Mesenchymal stem cell (in vitro differentiated cells and primary cell): Measurements from ENCODE around the gene IAPP. TPM values are rescaled to one million over a fixed set of nuclear protein-coding genes. Genes with fewer than 3 reads are reported as not detected.

ENCODE experiments used
- DNase-seq: peaks from one replicate; pipeline ENCODE4 v3.0.0-alpha.2; 2013
- H2AFZ ChIP-seq: one replicate; pipeline ENCODE4 v1.6.1; 2013; ENCODE audit warnings: low read depth, mild to moderate bottlenecking, control low read depth, inconsistent platforms, low read length, moderate library complexity
- H2AK5ac ChIP-seq: 2 replicates; pipeline ENCODE4 v1.6.1; 2013; ENCODE audit warnings: low read length, moderate library complexity, mild to moderate bottlenecking, inconsistent platforms; ENCODE audit not compliant: severe bottlenecking
- H2BK120ac ChIP-seq: one replicate; pipeline ENCODE4 v1.6.1; 2013; ENCODE audit warnings: low read depth, mild to moderate bottlenecking, inconsistent platforms, low read length, moderate library complexity
- H2BK12ac ChIP-seq, 2 experiments: one replicate each; pipeline ENCODE4 v1.6.1; 2013; ENCODE audit warnings: inconsistent platforms in 2 of 2, low read length in 2 of 2, mild to moderate bottlenecking in 2 of 2, moderate library complexity in 2 of 2, control low read depth in 1 of 2
- H2BK15ac ChIP-seq: one replicate; pipeline ENCODE4 v1.6.1; 2013; ENCODE audit warnings: mild to moderate bottlenecking, low read depth, inconsistent platforms; ENCODE audit not compliant: poor library complexity, severe bottlenecking
- H2BK5ac ChIP-seq: 2 replicates; pipeline ENCODE4 v1.6.1; 2013; ENCODE audit warnings: low read depth, mild to moderate bottlenecking, low read length, control low read depth, inconsistent platforms; ENCODE audit not compliant: poor library complexity, severe bottlenecking
- H3K14ac ChIP-seq, 2 experiments: one replicate each; pipeline ENCODE4 v1.6.1; 2013; ENCODE audit warnings: inconsistent platforms in 2 of 2, low read length in 2 of 2, control low read depth in 1 of 2, mild to moderate bottlenecking in 1 of 2, moderate library complexity in 1 of 2
- H3K18ac ChIP-seq, 2 experiments: one replicate each; pipeline ENCODE4 v1.6.1; 2013; ENCODE audit warnings: inconsistent platforms in 2 of 2, low read length in 2 of 2, control low read depth in 1 of 2, low read depth in 1 of 2, mild to moderate bottlenecking in 1 of 2
- H3K23ac ChIP-seq, 2 experiments: one replicate each; pipeline ENCODE4 v1.6.1; 2013; ENCODE audit warnings: inconsistent platforms in 2 of 2, low read length in 2 of 2, mild to moderate bottlenecking in 2 of 2, moderate library complexity in 2 of 2, control low read depth in 1 of 2
- H3K27ac ChIP-seq: 2 replicates; pipeline ENCODE4 v1.5.1; 2013; ENCODE audit warnings: mild to moderate bottlenecking, moderate library complexity, low read length, control low read depth, inconsistent platforms; ENCODE audit not compliant: poor library complexity, severe bottlenecking
- H3K27me3 ChIP-seq, 2 experiments: 2 replicates each; pipeline versions ENCODE4 v1.6.1 to v1.7.0; 2013; ENCODE audit warnings: low read length in 2 of 2, mild to moderate bottlenecking in 2 of 2, moderate library complexity in 2 of 2, control low read depth in 1 of 2, inconsistent platforms in 1 of 2; ENCODE audit not compliant: control insufficient read depth in 1 of 2, insufficient read depth in 1 of 2
- H3K36me3 ChIP-seq, 2 experiments: 2 replicates each; pipeline versions ENCODE4 v1.6.1 to v1.7.0; 2013; ENCODE audit warnings: low read length in 2 of 2, control low read depth in 1 of 2, inconsistent platforms in 1 of 2, low read depth in 1 of 2, mild to moderate bottlenecking in 1 of 2; ENCODE audit not compliant: insufficient read depth in 2 of 2, control insufficient read depth in 1 of 2
- H3K4ac ChIP-seq, 2 experiments: one replicate each; pipeline ENCODE4 v1.6.1; 2013; ENCODE audit warnings: inconsistent platforms in 2 of 2, low read length in 2 of 2, mild to moderate bottlenecking in 2 of 2, moderate library complexity in 2 of 2, control low read depth in 1 of 2, low read depth in 1 of 2
- H3K4me1 ChIP-seq: 2 replicates; pipeline ENCODE4 v1.6.1; 2013; ENCODE audit warnings: low read depth, low read length, control low read depth; ENCODE audit not compliant: control insufficient read depth, insufficient read depth
- H3K4me2 ChIP-seq: 2 replicates; pipeline ENCODE4 v1.6.1; 2013; ENCODE audit warnings: low read length, mild to moderate bottlenecking, inconsistent platforms; ENCODE audit not compliant: poor library complexity, severe bottlenecking
- H3K4me3 ChIP-seq, 2 experiments: 2 replicates each; pipeline versions ENCODE4 v1.5.1 to v1.7.0; 2013; ENCODE audit warnings: low read length in 2 of 2, mild to moderate bottlenecking in 2 of 2, control low read depth in 1 of 2, low read depth in 1 of 2; ENCODE audit not compliant: insufficient read depth in 1 of 2
- H3K79me1 ChIP-seq: replicated peaks from 2 replicates; pipeline ENCODE4 v1.6.1; 2013; ENCODE audit warnings: mild to moderate bottlenecking, control low read depth, low read length, inconsistent platforms; ENCODE audit not compliant: poor library complexity, severe bottlenecking
- H3K9ac ChIP-seq: 2 replicates; pipeline ENCODE4 v1.7.0; 2013; ENCODE audit warnings: mild to moderate bottlenecking, low read length, moderate library complexity
- H3K9me3 ChIP-seq: 2 replicates; pipeline ENCODE4 v1.7.0; 2013; ENCODE audit warnings: mild to moderate bottlenecking, low read length; ENCODE audit not compliant: control insufficient read depth
- H4K8ac ChIP-seq: one replicate; pipeline ENCODE4 v1.6.1; 2013; ENCODE audit warnings: inconsistent platforms, mild to moderate bottlenecking, low read length, moderate library complexity
- H4K91ac ChIP-seq: one replicate; pipeline ENCODE4 v1.6.1; 2013; ENCODE audit warnings: mild to moderate bottlenecking, low read length, inconsistent platforms
- WGBS: methylation state at CpG from one replicate; pipeline ENCODE4 v1.1.7; 2013; ENCODE audit warnings: mixed read lengths; 5-methylcytosine and 5-hydroxymethylcytosine counted together
- polyA plus RNA-seq, 2 experiments: library from polyadenylated mRNA; stranded (reverse); fragments of 200-250 nt; gene quantifications; one replicate each; pipeline ENCODE4 v1.2.3, GENCODE V29; 2013

The IAPP gene
- polyA plus RNA-seq (2013, experiment 1 of 2): not detected
- polyA plus RNA-seq (2013, experiment 2 of 2): not detected

GRCh38 chr12:21372602-21373001 is at the start of gene IAPP:
Gene IAPP (plus strand): TSS chr12:21372902. CDS start chr12:21373352, 450 bp downstream.
- no peak within 1 kb of the TSS for H3K18ac ChIP-seq
- no peak within 1 kb of the TSS for H2AFZ ChIP-seq
- H3K14ac ChIP-seq: no peak within 1 kb of the TSS
- H3K9ac ChIP-seq: no peak within 1 kb of the TSS
- no peak within 1 kb of the TSS for H2BK15ac ChIP-seq
- no peak within 1 kb of the TSS for H2AK5ac ChIP-seq
- no peak within 1 kb of the TSS for H2BK12ac ChIP-seq
- H3K27ac ChIP-seq: no peak within 1 kb of the TSS
- WGBS: 91% methylated on average over 2 of the region's 2 CpGs
- H3K23ac ChIP-seq: no peak within 1 kb of the TSS
- no peak within 1 kb of the TSS for H4K91ac ChIP-seq
- no peak within 1 kb of the TSS for H4K8ac ChIP-seq
- H3K79me1 ChIP-seq: no peaks in the 10 kb centered on the region
- H3K4me1 ChIP-seq: no peaks in the 10 kb centered on the region
- H3K9me3 ChIP-seq: no peaks in the 10 kb centered on the region
- no peak within 1 kb of the TSS for H2BK5ac ChIP-seq
- H3K4me2 ChIP-seq: no peak within 1 kb of the TSS
- no peak within 1 kb of the TSS for H2BK120ac ChIP-seq
- no peaks in the 10 kb centered on the region for H3K27me3 ChIP-seq
- H3K36me3 ChIP-seq: no peaks in the 10 kb centered on the region
- no peak within 1 kb of the TSS for H3K4ac ChIP-seq
- DNase-seq: no peak
- H3K4me3 ChIP-seq: no peak within 1 kb of the TSS

- H3K9me3 ChIP-seq: peaks cover 12% of the 10 kb centered on the region
- H4K91ac ChIP-seq: no peak overlapping the region
- H3K4me3 ChIP-seq: no peak overlapping the region
- no peaks in the 10 kb centered on the region for H3K36me3 ChIP-seq
- no peak overlapping the region for H3K18ac ChIP-seq
- WGBS: 100% methylated on average over 1 of the region's 2 CpGs
- no peaks in the 10 kb centered on the region for H3K79me1 ChIP-seq
- no peak overlapping the region for H3K4ac ChIP-seq
- no peak overlapping the region for H2AFZ ChIP-seq
- H3K4me2 ChIP-seq: no peak overlapping the region
- no peak for DNase-seq
- H3K27ac ChIP-seq: no peak overlapping the region
- H2BK12ac ChIP-seq: no peak overlapping the region
- H2BK5ac ChIP-seq: no peak overlapping the region
- no peak overlapping the region for H3K23ac ChIP-seq
- H3K4me1 ChIP-seq: no peaks in the 10 kb centered on the region
- no peak overlapping the region for H3K14ac ChIP-seq
- no peak overlapping the region for H2AK5ac ChIP-seq
- H2BK15ac ChIP-seq: no peak overlapping the region
- H2BK120ac ChIP-seq: no peak overlapping the region
- H4K8ac ChIP-seq: no peak overlapping the region
- H3K9ac ChIP-seq: no peak overlapping the region
- no peaks in the 10 kb centered on the region for H3K27me3 ChIP-seq
These were observed 49.0 kb upstream of the IAPP start for GRCh38 chr12:21323736-21324135.

- no peak overlapping the region for H4K8ac ChIP-seq
- no peak overlapping the region for H3K4ac ChIP-seq
- no peak overlapping the region for H2BK12ac ChIP-seq
- no peaks in the 10 kb centered on the region for H3K4me1 ChIP-seq
- H3K4me2 ChIP-seq: no peak overlapping the region
- no peak overlapping the region for H3K23ac ChIP-seq
- H3K36me3 ChIP-seq: no peaks in the 10 kb centered on the region
- H3K9me3 ChIP-seq: peaks cover 18% of the 10 kb centered on the region
- DNase-seq: no peak
- no peak overlapping the region for H2AK5ac ChIP-seq
- no peak overlapping the region for H2BK15ac ChIP-seq
- H2BK5ac ChIP-seq: no peak overlapping the region
- no peak overlapping the region for H3K9ac ChIP-seq
- no CpG with 5 or more reads among the region's 1 CpG for WGBS
- no peak overlapping the region for H3K27ac ChIP-seq
- no peaks in the 10 kb centered on the region for H3K79me1 ChIP-seq
- H2AFZ ChIP-seq: no peak overlapping the region
- H3K18ac ChIP-seq: no peak overlapping the region
- H2BK120ac ChIP-seq: no peak overlapping the region
- no peak overlapping the region for H3K4me3 ChIP-seq
- no peaks in the 10 kb centered on the region for H3K27me3 ChIP-seq
- H3K14ac ChIP-seq: no peak overlapping the region
- H4K91ac ChIP-seq: no peak overlapping the region
These were observed 48.2 kb upstream of the IAPP start for GRCh38 chr12:21324551-21324950.

GRCh38 chr12:21328578-21328977 is 44.1 kb upstream of the IAPP start:
- no peaks in the 10 kb centered on the region for H3K36me3 ChIP-seq
- H2AK5ac ChIP-seq: no peak overlapping the region
- H4K91ac ChIP-seq: no peak overlapping the region
- no peaks in the 10 kb centered on the region for H3K79me1 ChIP-seq
- H3K27me3 ChIP-seq: no peaks in the 10 kb centered on the region
- H3K4me2 ChIP-seq: no peak overlapping the region
- no peak overlapping the region for H3K14ac ChIP-seq
- H3K4me3 ChIP-seq: no peak overlapping the region
- H3K18ac ChIP-seq: no peak overlapping the region
- no peaks in the 10 kb centered on the region for H3K4me1 ChIP-seq
- H2BK15ac ChIP-seq: no peak overlapping the region
- no peak overlapping the region for H2BK120ac ChIP-seq
- no peak overlapping the region for H2AFZ ChIP-seq
- no peak overlapping the region for H3K4ac ChIP-seq
- no peak overlapping the region for H3K23ac ChIP-seq
- no peak overlapping the region for H2BK12ac ChIP-seq
- no peak overlapping the region for H3K9ac ChIP-seq
- no peak overlapping the region for H4K8ac ChIP-seq
- no peak for DNase-seq
- no peak overlapping the region for H3K27ac ChIP-seq
- peaks cover 41% of the 10 kb centered on the region for H3K9me3 ChIP-seq
- no peak overlapping the region for H2BK5ac ChIP-seq
